Activated gamma-delta T cell (primary cell): ENCODE results near the gene CFAP300.

Source experiments
- DNase-seq: peaks from one replicate; lab custom pipeline; 2025; lab: John Stamatoyannopoulos, UW

The CFAP300 gene

GRCh38 chr11:102071497-102072472 is 24.5 kb downstream of the CFAP300 start:
- DNase-seq: no peak

- DNase-seq: no peak
Measured at GRCh38 chr11:102073253-102073652, 26.0 kb downstream of the CFAP300 start.

DNA sequence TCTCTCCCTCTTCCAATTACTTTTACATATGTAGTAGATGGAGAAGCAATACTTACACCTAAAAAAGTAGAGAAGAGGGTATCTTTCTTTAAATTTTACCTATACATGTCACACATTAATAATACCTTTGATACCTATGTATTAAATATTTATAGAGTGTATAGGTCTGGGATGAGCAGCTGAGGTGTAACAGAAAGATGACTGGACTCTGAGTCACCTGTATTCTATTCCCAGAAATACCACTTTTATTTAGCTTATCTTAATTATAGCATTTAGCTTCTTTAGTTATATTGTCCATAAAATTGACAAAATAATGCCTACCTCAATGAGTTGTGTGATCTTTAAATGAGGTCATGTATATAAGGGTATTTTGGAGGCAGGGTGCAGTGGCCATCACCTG is 32.4 kb downstream of the CFAP300 start:
- DNase-seq: no peak

DNA sequence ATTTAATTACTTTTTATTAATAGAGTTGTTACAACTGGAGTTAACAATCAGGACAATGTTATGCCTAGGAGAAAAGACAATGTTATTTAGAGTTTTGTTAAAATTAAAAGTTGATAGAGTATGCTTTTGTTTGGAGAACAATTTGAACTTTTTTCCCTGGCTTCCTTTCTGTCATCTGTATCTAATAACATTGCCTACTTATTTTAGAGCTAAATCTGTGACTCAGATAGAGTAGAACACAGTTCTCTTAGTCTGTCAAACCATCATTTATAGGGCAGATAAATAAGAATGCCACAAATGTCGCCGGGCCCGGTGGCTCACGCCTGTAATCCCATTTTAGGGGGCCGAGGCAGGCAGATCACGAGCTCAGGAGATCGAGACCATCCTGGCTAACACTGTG is 34.1 kb downstream of the CFAP300 start:
- DNase-seq: no peak

DNA sequence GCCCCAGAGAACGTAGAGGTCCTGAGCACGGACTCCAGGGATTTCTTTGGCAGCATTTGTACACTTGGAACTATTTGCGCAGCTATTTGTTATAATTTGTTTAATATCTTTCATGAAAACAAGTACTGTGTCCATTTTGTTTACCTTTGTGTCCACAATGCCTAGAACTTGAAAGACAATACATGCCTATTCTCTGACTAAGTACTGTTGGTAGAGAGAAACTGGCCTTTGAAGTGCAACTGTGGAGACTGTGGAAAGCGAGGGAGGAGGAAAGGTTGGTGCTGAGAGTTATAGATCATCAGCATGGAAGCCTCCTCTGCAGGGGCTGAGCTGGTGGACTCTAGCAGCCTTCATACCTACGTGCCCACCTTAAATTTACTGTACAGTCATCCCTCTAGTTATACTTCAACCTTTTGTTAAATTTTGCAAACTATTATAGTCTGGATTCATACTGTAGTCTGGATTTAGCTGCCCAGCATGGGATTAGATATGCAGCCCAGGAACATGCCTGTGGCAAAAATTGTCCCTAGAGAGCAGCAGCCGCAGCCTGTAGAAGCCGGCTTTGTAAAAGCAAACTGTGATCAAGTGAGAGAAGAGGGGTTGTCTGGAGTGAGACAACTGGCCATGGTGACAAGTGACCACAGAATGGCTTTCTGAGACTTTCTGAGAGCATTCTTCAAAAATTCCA is 38.8 kb downstream of the CFAP300 start:
- no peak for DNase-seq

DNA sequence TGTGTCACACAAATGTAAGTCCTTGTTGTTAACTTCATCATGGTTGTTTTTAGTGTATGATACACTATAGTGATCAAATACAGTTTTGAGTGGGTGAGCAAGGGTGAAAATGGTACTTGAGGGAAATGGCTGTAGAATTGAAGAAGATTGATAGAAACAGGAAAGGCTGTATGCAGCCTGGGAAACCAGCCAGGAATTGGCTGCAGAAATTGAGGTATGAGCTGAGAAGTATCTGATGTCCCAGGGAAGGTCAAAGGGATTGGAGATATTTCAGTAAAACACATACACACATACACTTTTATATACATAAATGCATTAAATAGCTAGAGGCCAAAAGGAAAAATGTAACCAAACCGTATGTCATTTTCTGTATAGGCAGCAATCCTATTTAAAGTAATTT is 49.9 kb downstream of the CFAP300 start:
- no peak for DNase-seq

GRCh38 chr11:102099755-102100154 is 52.5 kb downstream of the CFAP300 start:
- no peak for DNase-seq

- no peak for DNase-seq
Measured at GRCh38 chr11:102108734-102109440, 61.6 kb downstream of the CFAP300 start.

GRCh38 chr11:102109896-102110760 is 62.9 kb downstream of the CFAP300 start, which contains the start of gene YAP1:
Gene YAP1, plus strand, starts transcription at chr11:102110447. Its CDS starts 402 bp downstream, at chr11:102110849.
- peak; percentile 27 for DNase-seq

GRCh38 chr11:102110761-102111010 is 63.4 kb downstream of the CFAP300 start:
- no peak for DNase-seq

- DNase-seq: no peak
Measured at GRCh38 chr11:102111011-102111786, 64.0 kb downstream of the CFAP300 start.

DNA sequence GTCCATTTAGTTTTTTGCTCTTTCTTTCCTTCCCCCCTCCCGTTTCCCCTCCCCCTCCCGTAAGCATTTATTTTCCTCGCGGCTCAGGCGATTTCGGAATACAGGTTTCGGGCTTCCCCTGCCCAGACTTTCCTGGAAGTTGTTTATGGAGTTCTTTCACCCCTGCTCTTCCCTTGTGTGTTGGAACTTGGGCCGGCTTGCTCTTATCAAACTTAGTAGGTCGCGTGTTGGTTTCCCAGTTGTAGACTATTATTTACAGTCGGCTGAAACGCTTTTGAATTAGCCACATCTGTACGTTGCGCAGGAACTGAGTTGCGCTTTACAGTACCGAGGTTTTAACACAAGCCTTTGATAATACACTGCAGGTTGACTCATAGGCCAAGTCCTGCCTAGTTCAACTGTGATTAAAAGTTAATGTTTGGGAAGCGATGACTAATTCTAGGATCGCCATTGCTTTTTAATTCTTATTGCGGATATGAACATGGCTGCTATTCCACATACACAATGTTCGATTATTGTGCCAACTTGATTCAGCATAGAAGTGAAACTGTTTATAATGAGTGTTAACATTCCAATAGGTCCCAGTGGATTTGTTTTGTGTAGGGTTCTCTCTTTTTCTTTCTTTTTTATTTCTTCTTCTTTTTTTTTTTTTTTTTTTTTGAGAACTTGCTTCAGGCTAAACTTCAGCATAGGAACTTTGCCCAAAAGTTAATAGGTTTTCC is 64.7 kb downstream of the CFAP300 start:
- no peak for DNase-seq

GRCh38 chr11:102112509-102112821 is 65.2 kb downstream of the CFAP300 start:
- no peak for DNase-seq

GRCh38 chr11:102114032-102114431 is 66.8 kb downstream of the CFAP300 start:
- DNase-seq: no peak

DNA sequence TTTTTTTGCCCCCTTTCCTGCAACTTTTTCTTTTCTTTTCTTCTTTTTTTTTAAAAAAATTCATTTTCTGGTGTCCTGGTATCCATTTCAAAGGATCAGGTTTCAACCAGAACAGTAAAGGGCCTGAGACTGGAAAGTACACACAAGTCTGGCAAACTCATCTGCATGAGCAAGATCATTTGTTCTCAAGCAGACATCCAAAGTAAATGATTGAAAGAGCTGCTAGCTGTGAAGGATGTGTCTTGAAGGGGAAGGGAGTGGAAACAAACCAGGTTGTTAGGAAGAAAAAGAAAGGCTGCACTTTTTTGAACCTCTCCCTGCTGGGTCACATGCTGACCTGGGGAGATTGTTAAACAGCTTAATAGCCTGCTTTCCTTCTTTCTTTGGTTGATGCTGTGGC is 68.3 kb downstream of the CFAP300 start:
- no peak for DNase-seq

DNA sequence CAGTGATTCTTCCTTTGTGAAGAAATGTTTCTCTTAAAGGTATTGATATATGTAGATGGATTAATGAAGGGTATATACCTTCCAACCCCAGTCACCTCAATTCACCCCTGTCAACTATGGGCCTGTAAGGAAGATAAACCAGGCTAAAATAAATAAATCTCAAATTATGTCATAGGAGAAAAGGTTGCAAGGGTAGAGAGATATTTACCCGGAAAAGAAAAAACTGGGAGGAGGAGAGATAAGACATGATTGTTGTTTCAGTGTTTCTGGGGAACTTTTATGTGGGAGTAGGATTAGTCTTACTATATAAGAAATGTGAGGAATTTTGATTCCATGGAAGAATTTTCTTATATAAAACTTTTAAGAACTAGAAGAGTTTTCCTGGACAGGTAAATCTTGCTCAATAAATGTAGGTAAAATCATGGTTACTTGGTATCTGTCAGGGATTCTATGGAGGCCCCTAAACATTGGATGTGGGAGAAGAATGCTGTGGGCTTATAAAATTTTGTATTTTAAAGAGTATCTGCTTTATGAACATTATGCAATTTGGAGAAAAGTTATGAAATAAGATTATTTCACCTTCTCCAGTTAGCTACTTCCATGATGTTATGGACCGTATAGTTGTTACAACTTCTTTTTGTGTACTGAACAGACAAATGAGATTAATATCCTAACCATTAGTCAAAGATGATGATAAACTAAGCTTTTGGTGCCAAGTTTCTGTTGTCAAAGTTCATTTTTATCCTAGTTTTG is 69.4 kb downstream of the CFAP300 start:
- no peak for DNase-seq

DNA sequence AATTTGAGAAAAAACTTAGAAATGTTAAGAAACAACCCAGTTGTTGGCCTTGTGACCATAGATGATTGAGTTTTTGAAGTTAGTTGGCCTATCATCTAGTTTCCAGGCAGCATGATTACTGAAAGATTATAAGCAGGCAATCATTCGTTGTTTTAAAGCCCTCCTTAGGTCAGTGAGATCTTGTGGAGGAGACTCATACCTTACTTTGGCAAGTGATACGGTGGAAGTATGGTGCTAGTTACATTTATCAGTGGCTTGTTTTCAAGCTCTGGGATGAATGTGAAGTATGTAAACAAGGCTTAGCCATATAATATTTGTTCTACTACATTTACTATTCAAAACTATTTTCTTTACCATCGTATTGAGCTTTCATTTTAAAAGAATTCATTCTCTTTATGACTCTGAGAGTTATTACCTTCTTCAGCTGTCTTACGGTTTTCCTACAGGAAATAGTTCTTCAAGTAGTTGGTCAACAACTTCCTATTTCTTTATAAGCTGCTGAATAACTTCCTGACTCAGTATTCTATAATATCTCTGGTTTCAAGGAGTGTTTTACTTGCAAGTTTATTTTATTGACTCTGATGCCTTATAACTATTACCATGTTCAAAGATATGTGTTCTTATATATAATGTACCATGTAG is 70.4 kb downstream of the CFAP300 start:
- DNase-seq: no peak

GRCh38 chr11:102118937-102119336 is 71.7 kb downstream of the CFAP300 start:
- DNase-seq: no peak

- no peak for DNase-seq
Measured at GRCh38 chr11:102119997-102120396, 72.8 kb downstream of the CFAP300 start.
